ENCODE results near the gene GHRHR.

GHRHR gene

DNA sequence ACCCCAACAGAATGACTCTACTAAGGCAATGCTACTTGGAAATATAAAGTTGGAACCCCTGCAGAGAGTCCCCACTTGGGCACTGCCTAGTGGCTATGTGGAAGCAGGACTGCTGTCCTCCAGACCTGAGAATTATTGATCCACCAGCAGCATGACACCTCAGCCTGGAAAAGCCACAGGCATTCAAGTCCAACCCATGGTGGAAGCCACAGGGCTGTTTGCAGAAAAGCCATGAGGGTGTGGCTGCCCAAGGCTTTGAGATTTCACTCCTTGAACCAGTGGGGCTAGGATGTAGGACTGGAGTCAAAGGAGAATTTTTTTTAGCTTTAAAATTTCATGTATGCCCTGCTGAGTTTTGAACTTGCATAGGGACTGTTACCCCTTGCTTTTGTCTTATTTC is 13.6 kb upstream of the GHRHR start:
- no peaks in the 10 kb centered on the region for H3K36me3 ChIP-seq (ENCODE audit: insufficient read depth, low read length)
- H2AFZ ChIP-seq (ENCODE audit: low read depth, low read length): no peak overlapping the region
- H3K9me3 ChIP-seq (ENCODE audit: insufficient read depth, low read length, severe bottlenecking): no peaks in the 10 kb centered on the region
- DNase-seq (no peak), ATAC-seq (ENCODE audit: insufficient read depth, low read depth) (no peak)
- H3K9ac ChIP-seq (ENCODE audit: low read depth, low read length): no peak overlapping the region
- H3K4me2 ChIP-seq (ENCODE audit: insufficient read depth, low read length): no peak overlapping the region
- no peaks in the 10 kb centered on the region for H3K79me2 ChIP-seq (ENCODE audit: insufficient read depth, low read length)
- H3K27me3 ChIP-seq (ENCODE audit: insufficient read depth, low read length, poor library complexity): peaks cover 7% of the 10 kb centered on the region
- no peak overlapping the region for H3K27ac ChIP-seq (ENCODE audit: low read length)
- H4K20me1 ChIP-seq (ENCODE audit: insufficient read depth, low read length): no peaks in the 10 kb centered on the region
- TF ChIP-seq EZH2 (IDR thresholded peaks at IDR 0.05; ENCODE audit: borderline replicate concordance, low read depth, low read length, severe bottlenecking) (no peak), CTCF (IDR thresholded peaks at IDR 0.05; ENCODE audit: borderline replicate concordance, extremely low read depth, low read length, poor library complexity, severe bottlenecking) (no peak)
- no peaks in the 10 kb centered on the region for H3K4me1 ChIP-seq (ENCODE audit: insufficient read depth, low read length)
- no peak overlapping the region for H3K4me3 ChIP-seq (ENCODE audit: low read depth in 1 of 2, low read length in 2 of 2)

- no peaks in the 10 kb centered on the region for H4K20me1 ChIP-seq (ENCODE audit: insufficient read depth, low read length)
- no peak overlapping the region for H3K27ac ChIP-seq (ENCODE audit: low read length)
- H3K36me3 ChIP-seq (ENCODE audit: insufficient read depth, low read length): no peaks in the 10 kb centered on the region
- no peaks in the 10 kb centered on the region for H3K4me1 ChIP-seq (ENCODE audit: insufficient read depth, low read length)
- H3K4me2 ChIP-seq (ENCODE audit: insufficient read depth, low read length): no peak overlapping the region
- H3K4me3 ChIP-seq (ENCODE audit: low read depth in 1 of 2, low read length in 2 of 2): no peak overlapping the region
- no peak overlapping the region for H3K9ac ChIP-seq (ENCODE audit: low read depth, low read length)
- DNase-seq: no peak
- H2AFZ ChIP-seq (ENCODE audit: low read depth, low read length): no peak overlapping the region
- no peak for TF ChIP-seq EZH2 (IDR thresholded peaks at IDR 0.05; ENCODE audit: borderline replicate concordance, low read depth, low read length, severe bottlenecking)
- no peak for TF ChIP-seq CTCF (IDR thresholded peaks at IDR 0.05; ENCODE audit: borderline replicate concordance, extremely low read depth, low read length, poor library complexity, severe bottlenecking)
- H3K79me2 ChIP-seq (ENCODE audit: insufficient read depth, low read length): no peaks in the 10 kb centered on the region
- no peaks in the 10 kb centered on the region for H3K9me3 ChIP-seq (ENCODE audit: insufficient read depth, low read length, severe bottlenecking)
- peaks cover 7% of the 10 kb centered on the region for H3K27me3 ChIP-seq (ENCODE audit: insufficient read depth, low read length, poor library complexity)
- no peak for ATAC-seq (ENCODE audit: insufficient read depth, low read depth)
Observed at GRCh38 chr7:30954914-30955313, 8.8 kb upstream of the GHRHR start.

GRCh38 chr7:30956704-30957103 is 7.0 kb upstream of the GHRHR start:
- Histone ChIP-seq H3K9me3 (ENCODE audit: insufficient read depth, low read length, severe bottlenecking) (no peaks in the 10 kb centered on the region), H3K27me3 (ENCODE audit: insufficient read depth, low read length, poor library complexity) (peaks cover 3% of the 10 kb centered on the region), H3K27ac (ENCODE audit: low read length) (no peak overlapping the region), H3K79me2 (ENCODE audit: insufficient read depth, low read length) (no peaks in the 10 kb centered on the region), H3K9ac (ENCODE audit: low read depth, low read length) (no peak overlapping the region), H3K36me3 (ENCODE audit: insufficient read depth, low read length) (no peaks in the 10 kb centered on the region), H2AFZ (ENCODE audit: low read depth, low read length) (no peak overlapping the region), H3K4me2 (ENCODE audit: insufficient read depth, low read length) (no peak overlapping the region), H3K4me1 (ENCODE audit: insufficient read depth, low read length) (no peaks in the 10 kb centered on the region), H3K4me3 (ENCODE audit: low read depth in 1 of 2, low read length in 2 of 2) (no peak overlapping the region), H4K20me1 (ENCODE audit: insufficient read depth, low read length) (no peaks in the 10 kb centered on the region)
- ATAC-seq (ENCODE audit: insufficient read depth, low read depth) (no peak), DNase-seq (no peak)
- TF ChIP-seq CTCF (IDR thresholded peaks at IDR 0.05; ENCODE audit: borderline replicate concordance, extremely low read depth, low read length, poor library complexity, severe bottlenecking) (no peak), EZH2 (IDR thresholded peaks at IDR 0.05; ENCODE audit: borderline replicate concordance, low read depth, low read length, severe bottlenecking) (no peak)

GRCh38 chr7:30965372-30965771 is 1.6 kb downstream of the GHRHR start:
- DNase-seq: no peak
- peaks cover 3% of the 10 kb centered on the region for H3K27me3 ChIP-seq (ENCODE audit: insufficient read depth, low read length, poor library complexity)
- TF ChIP-seq CTCF (IDR thresholded peaks at IDR 0.05; ENCODE audit: borderline replicate concordance, extremely low read depth, low read length, poor library complexity, severe bottlenecking): no peak
- TF ChIP-seq EZH2 (IDR thresholded peaks at IDR 0.05; ENCODE audit: borderline replicate concordance, low read depth, low read length, severe bottlenecking): no peak

More at GRCh38 chr7:30965372-30965771, 1.6 kb downstream of the GHRHR start:
- H3K9me3 ChIP-seq (ENCODE audit: insufficient read depth, low read length, severe bottlenecking): no peaks in the 10 kb centered on the region
- H3K4me2 ChIP-seq (ENCODE audit: insufficient read depth, low read length): no peak overlapping the region
- H3K4me3 ChIP-seq (ENCODE audit: low read depth in 1 of 2, low read length in 2 of 2): no peak overlapping the region
- H3K9ac ChIP-seq (ENCODE audit: low read depth, low read length): no peak overlapping the region
- no peaks in the 10 kb centered on the region for H4K20me1 ChIP-seq (ENCODE audit: insufficient read depth, low read length)
- no peak for ATAC-seq (ENCODE audit: insufficient read depth, low read depth)
- no peaks in the 10 kb centered on the region for H3K36me3 ChIP-seq (ENCODE audit: insufficient read depth, low read length)
- H3K4me1 ChIP-seq (ENCODE audit: insufficient read depth, low read length): no peaks in the 10 kb centered on the region
- no peaks in the 10 kb centered on the region for H3K79me2 ChIP-seq (ENCODE audit: insufficient read depth, low read length)
- no peak overlapping the region for H2AFZ ChIP-seq (ENCODE audit: low read depth, low read length)
- H3K27ac ChIP-seq (ENCODE audit: low read length): no peak overlapping the region
